COLO668 (cell line): ENCODE results near the gene OR2T2.
"Not testable (repeated sequence)": the region's sequence is repeated elsewhere in the genome, so short reads cannot be mapped to it uniquely, and the experiment has no call there.

Source experiments
- DNase-seq: peaks from one replicate; lab custom pipeline; 2025; ENCODE audit not compliant: unreplicated experiment; lab: John Stamatoyannopoulos, UW

Gene OR2T2, protein sequence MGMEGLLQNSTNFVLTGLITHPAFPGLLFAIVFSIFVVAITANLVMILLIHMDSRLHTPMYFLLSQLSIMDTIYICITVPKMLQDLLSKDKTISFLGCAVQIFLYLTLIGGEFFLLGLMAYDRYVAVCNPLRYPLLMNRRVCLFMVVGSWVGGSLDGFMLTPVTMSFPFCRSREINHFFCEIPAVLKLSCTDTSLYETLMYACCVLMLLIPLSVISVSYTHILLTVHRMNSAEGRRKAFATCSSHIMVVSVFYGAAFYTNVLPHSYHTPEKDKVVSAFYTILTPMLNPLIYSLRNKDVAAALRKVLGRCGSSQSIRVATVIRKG

DNA sequence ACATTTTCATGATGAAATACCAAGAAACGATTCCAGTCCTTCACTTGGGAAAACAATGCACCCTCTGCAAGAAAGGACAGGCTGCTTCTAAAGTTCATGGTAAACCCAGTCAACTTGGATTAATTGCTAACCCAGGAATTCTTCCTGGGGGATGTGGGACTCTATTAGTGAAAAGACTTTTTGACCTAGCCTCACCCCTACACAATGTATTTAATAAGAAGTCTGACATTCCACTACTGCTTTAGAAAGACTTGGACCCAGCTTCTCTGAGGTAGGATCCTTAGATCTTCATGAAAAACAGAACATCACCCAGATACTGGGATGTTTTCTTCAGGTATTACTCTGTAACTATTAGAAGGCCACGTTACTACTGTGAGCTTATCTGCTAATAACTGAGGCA lies at the start of gene OR2T2:
TSS of gene OR2T2 (plus strand) at position 239 of the 400 bp plus-strand sequence. CDS start 7,161 bp downstream, outside the sequence.
- DNase-seq: not testable (repeated sequence)

DNA sequence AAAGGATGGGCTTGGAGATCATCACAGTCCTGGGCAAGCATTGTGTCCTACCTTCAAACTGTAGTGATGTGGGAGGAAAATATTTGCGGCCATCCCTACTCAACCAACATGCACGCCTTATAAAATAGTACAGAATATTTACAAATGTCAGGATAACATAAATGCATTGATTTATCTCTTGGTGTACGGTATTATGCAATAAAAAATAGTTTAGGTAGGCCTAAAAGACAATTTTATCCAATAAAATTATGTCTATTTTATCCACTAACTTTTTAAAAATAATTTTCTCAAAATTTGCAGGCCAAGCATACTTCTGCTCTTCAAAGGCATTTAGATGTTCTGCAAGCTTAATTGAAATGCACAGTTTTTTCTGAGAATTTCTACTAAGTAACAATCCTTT lies 42.7 kb upstream of the OR2T2 start, which contains the start of gene OR2T1:
TSS of gene OR2T1 (plus strand) at position 301 of the 400 bp plus-strand sequence. CDS start 3,100 bp downstream, outside the sequence.
- DNase-seq: no peak

DNA sequence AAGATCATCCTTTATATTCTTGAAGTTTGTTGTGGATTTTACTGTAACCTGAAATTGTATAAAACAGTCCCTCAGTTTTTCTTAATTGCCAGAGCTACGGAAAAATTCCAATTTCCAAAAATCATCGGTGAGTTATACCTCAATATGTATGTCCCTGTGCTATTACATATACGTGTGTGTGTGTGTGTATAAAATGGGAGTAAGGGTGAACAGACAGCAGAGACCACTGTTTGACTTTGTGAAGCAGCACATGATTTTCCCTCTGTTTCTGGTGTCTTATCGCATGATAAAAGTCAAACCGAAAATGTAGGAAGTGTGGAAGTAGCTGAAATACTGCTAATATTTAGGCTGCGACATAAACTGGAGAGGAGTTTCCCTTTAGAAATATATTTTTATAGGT lies 41.4 kb upstream of the OR2T2 start:
- no peak for DNase-seq

DNA sequence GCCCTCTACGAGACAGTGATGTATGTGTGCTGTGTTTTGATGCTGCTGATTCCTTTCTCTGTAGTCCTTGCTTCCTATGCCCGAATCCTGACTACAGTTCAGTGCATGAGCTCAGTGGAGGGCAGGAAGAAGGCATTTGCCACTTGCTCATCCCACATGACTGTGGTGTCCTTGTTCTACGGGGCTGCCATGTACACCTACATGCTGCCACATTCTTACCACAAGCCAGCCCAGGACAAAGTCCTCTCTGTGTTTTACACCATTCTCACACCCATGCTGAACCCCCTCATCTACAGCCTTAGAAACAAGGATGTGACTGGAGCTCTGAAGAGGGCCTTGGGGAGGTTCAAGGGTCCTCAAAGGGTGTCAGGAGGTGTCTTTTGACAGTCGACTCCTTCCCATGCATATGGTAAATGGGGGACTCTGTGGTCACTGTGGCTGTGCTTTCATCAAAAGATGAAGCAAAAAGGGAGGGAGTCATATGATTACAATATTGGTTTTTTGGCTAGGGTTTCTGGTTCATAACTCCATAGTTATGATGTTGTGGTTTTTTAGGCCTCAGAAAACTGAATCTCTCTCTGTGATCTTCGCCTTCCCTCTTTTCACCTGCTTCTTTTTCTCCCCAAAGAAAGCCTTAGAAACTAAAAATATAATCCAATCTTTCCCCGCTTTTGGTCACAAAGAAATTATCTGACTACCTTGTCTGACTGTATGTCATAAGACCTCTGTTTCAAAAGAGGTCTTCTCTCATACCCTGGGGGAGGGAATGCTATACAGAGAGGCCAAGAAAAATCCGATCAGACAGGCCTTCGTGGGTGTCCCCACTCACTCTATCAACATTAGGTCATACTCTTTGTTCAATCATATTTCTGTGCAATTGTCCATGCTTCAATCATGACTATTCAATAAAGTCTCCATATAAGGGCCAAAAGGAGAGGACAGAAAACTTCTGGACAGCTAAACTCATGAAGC lies 38.4 kb upstream of the OR2T2 start:
- DNase-seq: no peak

DNA sequence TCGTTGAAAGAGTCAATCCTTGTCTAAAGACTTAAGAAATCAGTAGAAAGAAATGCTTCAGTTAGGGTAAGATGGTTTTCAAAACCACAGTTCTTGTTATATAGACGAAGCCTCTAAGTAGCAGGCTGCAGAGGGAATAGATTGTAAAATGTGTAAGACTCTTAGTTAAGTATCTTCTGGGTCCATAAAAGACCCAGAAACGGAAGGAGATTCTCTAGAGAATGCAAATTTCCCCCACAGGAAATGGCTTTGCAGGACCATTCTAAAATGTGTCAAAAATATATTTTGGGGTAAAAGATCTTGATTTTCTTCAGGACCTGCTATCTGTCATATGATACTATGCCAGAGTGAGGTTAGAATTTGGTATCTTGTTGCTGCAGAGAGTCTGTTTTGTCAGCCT lies 29.2 kb upstream of the OR2T2 start:
- no peak for DNase-seq

DNA sequence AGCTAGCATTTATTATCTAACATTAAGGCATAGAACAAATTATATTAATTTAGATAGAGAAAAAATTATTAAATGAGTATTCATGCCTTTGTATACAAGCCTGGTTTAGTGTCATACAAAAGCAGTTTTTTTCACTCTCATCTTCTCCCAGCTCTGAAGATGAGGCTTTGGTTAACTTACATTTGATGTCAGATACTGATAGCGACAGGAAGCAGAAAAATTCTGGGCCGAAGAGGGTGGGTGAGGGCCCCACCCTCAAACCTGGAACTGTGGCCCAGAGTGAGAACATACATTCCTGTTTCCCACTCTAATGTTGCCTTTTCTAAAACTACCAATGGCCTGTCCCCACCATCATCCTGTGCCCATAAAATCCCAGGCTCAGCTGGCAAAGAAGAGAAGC lies 27.6 kb upstream of the OR2T2 start:
- no peak for DNase-seq

DNA sequence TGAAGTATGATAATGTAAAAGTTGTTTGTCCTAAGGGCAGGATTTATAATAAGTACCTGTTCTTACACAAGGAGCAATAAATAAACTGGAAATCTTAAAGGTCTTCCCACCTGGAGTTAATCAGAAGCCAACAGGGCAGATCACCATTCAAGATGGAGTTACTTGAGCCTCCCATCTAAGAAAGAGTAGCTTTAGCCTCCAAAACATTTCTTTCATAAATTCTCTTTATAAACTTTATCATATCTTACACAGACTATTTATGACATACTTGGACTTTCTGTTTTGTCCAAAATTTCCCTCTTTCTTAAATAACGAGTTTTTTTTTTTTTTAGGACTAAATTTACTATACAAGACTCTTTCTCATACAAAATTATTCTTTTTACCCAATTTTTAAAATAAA lies 24.1 kb upstream of the OR2T2 start:
- DNase-seq: no peak

DNA sequence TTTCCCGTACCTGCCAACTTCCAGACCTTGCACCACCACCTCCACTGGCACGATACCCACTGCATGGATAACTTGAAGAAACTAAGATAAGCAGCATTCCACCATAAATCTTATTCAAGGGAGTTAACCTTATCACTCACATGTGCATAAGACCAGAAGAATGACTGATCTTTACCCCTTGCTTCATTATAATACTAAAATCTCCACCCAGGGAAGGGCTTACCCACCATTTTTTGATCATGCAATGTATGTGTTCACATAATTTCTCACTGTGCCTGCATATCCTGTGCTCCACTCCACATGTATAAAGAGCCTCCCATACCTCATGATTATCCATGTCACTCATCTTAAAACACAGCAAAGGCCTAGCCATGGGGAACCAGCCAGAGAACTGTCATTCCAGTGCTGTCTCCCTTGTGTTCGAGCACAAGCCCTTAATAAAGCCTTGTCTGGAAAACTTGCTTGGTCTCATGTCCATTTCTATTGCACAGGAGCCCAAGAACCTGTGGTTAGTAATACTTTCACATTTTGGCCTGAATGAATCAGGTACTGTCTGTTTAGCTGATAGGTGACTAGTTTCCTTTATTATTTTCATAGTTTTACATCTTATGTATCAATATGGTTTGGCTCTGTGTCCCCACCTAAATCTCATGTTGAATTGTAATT lies 17.8 kb upstream of the OR2T2 start:
- not testable (repeated sequence) for DNase-seq

DNA sequence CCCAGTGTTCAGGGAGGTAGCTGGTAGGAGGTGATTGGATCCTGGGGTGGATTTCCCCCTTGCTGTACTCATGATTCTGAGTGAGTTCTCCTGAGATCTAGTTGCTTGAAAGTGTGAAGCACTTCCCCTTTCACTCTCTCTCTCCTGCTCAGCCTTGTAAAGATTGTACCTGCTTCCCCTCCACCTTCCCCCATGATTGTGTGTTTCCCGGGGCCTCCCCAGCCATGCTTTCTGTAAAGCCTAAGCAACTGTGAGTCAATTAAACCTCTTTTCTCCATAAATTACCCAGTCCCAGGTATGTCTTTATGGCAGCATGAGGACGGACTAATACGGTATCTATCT lies 17.3 kb upstream of the OR2T2 start:
- DNase-seq: not testable (repeated sequence)

DNA sequence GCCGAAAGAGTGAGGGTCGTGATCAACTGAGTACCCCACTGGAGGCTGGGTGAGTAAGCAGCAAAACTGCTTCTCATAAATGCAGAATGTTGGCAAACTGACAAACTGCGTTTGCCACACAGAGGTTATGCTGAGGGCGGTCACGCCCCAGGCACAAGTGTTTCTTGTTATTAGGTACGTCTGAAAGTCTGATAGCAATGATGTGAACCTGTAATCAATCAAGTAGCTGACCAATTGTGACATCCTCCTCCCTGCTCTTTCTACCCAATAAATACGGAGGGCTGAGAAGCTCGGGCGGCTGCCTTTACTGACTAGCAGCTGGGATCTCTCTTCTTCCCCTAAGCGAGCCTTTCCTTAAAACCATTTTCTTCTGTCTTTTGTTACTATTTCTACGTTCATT lies 13.8 kb upstream of the OR2T2 start:
- not testable (repeated sequence) for DNase-seq

DNA sequence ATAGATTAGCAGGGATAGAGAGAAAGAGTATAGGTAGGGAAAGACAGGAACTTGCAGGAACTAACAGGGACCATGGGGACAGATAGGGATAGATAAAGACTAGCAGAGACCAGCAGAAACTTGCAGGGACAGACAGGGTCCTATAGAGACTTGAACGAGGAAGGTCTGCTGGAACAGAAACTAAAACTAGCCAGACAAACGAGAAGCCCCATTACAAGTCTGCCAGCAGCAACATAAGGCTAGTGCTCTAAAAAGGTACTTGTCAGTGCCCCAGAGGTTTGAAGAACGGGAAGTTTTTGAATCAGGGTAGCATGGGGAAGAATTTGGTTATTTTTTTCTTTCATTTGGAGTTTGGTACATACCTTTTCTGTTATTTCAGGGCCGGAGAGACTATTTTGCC lies 13.2 kb upstream of the OR2T2 start:
- DNase-seq: not testable (repeated sequence)

DNA sequence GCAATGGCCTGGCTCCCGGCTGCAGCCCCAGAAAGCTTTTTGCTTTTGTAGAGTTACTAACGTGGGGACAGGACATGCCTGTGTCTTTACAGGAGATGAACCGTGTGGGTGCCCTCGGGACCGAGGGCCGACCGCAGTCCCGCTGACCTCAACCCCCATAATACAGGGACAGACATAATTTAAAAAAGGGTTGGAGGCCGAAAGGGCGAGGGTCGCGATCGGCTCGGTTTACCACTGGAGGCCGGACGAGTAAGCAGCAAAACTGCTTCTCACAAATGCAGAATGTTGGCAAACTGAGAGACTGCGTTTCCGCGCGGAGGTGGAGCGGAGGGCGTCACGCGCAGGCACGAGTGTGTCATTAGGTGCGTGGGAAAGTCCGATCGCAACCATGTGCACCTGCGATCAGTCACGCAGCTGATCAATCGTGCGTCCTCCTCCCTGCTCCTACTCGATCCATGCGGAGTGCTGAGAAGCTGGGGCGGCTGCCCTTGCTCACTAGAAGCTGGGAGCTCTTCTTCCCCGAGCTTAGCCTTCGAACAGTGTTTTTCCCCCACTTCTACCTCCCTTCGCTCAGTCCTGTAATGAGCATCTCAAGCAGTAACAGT lies 11.5 kb upstream of the OR2T2 start:
- DNase-seq: not testable (repeated sequence)

DNA sequence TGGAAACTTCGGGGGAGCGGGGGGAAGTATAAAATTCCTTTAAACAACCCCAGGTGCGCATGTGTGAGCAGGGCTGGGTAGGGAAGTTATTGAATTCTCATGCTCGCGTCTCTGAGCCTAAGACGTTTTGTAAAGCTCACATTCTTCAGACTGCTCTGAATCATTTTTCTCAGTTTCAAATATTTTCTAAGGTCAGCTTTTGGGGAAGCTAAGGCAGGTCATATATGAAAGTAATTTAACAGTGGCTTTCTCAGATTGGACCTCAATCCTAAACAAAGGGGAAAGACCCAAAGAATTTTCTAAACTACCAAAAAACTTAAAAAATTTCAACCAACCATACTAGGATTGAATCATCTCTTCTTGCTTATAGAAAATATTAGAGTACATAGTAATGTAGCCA lies 10.5 kb upstream of the OR2T2 start:
- not testable (repeated sequence) for DNase-seq

DNA sequence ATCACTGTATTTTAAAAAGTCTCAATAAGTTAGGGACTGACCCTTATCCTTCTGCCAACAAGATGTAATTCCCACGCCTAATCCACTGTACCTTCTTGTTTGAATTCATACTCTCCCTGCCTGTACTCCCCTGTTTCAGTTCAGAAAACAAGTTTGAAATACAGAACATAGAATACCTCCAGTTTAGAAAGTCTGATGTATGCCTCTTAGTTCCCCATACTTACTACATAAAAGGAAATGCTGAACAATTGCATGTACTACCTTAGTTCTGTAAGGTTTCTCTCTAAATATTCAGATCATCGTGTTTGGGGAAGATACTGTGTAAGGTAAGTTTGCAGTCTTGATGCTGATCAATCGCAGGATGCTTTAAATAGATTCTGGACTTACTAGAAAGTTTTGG lies 9.1 kb upstream of the OR2T2 start:
- DNase-seq: not testable (repeated sequence)

DNA sequence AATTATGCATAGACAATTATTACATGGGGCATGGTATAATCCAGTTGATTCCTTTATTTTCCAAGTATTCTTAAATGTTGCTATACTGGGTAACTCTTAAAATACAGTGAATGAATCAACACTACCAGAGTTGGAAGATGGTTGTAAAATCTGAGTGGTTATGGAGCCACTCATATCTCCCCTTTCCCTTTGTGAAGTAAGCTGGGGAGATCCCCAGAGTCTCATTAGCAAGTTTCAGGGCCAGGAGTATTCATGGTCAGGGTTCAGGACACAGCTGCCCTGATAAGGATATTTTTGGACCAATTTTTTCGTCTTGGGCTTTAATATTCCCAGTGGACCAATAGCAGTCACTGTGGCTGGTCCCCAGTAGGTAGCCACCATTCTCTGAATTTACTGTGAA lies 6.8 kb upstream of the OR2T2 start:
- DNase-seq: not testable (repeated sequence)

DNA sequence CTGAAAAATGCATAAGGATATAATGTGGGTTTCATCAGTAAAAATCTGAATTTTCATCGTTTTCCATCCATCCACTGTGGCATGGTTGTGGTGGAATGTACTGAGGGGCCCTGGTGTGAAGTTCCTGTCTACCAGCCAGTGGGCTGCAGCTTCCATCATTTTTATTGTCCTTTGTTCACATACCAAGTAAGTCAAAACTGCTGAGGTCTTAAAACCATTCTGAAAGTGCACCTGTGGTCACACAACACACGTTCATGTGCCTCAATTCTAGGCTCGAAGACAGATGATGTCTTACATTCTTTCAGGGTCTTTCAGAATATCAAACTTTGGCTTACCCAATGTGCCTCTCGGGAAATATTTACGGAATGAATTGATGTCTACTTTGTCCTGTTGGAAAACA lies 6.2 kb upstream of the OR2T2 start:
- DNase-seq: not testable (repeated sequence)

DNA sequence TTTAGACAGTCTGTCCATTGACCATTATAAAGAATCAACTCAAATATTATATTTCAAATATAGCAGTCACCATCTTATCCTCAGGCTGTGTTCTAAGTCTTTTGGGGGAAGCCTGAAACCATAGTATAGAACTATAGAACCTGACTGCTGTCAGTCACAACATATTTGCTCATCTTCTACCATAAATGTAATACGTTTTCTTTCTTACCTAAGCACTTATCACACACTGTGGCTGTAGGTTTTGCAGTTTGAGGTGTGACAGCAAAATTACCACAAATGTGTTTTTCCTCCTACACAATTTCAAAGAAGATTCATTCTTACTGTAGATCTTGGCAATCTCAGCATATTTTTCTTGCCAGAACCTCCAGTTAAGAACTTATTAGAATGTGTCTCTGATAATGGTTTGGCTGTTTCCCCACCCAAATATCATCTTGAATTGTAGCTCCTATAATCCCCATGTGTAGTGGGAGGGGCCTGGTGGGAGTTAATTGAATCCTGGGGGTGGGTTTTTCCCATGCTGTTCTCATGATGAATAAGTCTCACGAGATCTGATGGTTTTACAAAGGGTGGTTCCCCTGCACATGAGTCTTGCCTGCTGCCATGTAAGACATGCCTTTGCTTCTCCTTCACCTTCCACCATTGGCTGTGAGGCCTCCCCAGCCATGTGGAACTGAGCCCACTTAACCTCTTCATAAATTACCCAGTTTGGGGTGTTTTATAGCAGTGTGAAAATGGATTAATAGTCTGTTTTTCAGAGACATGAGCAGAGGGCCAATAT lies 2.7 kb upstream of the OR2T2 start:
- DNase-seq: not testable (repeated sequence)

DNA sequence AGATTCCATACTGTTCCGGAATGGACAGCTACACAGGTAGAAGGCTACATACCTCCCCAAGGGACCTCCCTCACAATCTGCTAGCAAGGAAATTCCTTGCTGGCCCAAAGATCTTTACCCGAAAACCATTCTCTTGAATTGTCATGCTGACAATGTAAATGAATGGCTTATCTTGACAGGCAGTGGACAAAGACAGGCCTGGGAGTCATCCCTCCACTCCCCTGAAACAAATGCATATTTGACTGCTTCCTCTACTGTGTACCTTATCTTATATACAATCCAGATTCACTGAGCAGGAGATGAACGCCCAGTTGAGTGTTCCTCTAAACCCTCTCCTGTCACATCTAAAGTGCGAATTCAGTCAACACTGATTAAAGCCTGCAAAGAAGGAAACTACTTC lies 834 bp upstream of the OR2T2 start:
- not testable (repeated sequence) for DNase-seq

DNA sequence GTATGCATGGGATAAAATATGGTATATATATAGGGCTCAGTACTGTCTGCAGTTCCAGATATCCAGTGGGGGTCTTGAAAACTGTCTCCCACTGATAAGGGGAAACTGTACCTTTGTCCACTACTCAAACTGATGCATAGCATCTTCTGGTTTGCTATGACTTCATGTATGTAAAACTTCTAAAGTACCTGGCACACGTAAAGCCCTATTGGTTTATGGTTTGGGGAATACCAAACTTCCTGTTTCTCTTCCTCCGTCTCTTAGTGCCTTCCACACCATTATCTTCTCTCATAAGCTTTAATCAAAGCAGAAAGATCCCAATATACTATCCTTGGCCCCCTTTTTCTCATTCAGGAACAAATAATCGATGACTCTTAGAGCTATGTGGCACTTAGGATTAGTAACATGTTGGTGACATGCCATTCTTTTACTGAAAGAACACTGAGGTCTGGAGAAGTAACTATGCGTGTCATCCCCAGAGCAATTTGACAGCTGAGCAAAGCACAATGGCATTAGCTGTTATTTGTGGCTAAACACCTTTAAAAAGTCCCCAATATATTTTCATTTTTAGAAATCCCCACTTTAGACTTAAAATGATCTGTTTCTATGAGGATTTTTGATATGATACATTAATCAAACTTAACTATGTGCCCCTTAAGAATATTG lies 3.1 kb downstream of the OR2T2 start:
- not testable (repeated sequence) for DNase-seq
